WI38 (cell line): ENCODE results near the gene DENND1C.

Source experiments
- H3K4me3 ChIP-seq: 2 replicates; pipeline ENCODE4 v1.5.1; 2011; ENCODE audit warnings: low read depth, mild to moderate bottlenecking, control low read depth, low read length
- TF ChIP-seq, protein P1 (sequence below): IDR thresholded peaks from 2 replicates; pipeline ENCODE4 v1.5.1; 2012; ENCODE audit warnings: low read depth, mild to moderate bottlenecking, control low read depth, low read length

The DENND1C gene

DNA sequence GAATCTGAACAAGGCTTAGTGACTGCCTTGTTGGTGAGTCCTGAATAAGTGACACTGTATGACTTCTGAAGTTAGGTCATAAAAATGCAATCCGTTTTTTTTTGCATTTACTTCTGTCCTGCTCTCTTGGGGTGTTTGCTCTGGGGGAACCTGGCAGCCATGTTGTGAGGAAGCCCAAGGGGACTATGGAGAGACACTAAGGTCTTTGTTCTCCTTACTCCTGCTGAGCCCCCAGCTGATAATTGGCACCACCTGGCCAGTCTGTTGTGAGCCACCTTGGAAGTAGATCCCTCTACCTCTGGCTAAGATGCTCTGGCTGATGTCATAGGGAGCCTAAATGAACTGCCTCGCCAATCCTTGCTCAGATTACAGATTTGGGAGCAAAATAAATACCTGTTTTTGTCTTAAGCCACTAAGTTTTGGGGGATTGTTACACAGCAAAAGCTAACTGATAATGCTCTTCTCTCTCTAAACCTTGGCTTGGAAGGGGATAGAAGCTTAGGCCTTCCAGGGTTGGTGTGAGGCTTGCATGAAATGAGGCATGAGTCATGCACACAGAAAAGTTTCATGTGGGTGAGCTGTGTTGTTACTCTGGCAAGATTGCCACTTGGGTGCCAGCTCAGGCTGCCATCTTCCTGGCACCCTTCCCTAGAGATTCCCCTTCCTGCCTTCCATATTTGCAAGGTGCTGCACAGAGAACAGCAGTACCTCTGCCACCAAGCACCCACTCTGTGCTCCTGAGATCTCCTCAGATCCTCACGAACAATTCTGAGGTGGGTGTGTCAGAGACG is 10.4 kb upstream of the DENND1C start:
- TF ChIP-seq, protein P1, sequence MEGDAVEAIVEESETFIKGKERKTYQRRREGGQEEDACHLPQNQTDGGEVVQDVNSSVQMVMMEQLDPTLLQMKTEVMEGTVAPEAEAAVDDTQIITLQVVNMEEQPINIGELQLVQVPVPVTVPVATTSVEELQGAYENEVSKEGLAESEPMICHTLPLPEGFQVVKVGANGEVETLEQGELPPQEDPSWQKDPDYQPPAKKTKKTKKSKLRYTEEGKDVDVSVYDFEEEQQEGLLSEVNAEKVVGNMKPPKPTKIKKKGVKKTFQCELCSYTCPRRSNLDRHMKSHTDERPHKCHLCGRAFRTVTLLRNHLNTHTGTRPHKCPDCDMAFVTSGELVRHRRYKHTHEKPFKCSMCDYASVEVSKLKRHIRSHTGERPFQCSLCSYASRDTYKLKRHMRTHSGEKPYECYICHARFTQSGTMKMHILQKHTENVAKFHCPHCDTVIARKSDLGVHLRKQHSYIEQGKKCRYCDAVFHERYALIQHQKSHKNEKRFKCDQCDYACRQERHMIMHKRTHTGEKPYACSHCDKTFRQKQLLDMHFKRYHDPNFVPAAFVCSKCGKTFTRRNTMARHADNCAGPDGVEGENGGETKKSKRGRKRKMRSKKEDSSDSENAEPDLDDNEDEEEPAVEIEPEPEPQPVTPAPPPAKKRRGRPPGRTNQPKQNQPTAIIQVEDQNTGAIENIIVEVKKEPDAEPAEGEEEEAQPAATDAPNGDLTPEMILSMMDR = no peak
- no peak overlapping the region for H3K4me3 ChIP-seq

DNA sequence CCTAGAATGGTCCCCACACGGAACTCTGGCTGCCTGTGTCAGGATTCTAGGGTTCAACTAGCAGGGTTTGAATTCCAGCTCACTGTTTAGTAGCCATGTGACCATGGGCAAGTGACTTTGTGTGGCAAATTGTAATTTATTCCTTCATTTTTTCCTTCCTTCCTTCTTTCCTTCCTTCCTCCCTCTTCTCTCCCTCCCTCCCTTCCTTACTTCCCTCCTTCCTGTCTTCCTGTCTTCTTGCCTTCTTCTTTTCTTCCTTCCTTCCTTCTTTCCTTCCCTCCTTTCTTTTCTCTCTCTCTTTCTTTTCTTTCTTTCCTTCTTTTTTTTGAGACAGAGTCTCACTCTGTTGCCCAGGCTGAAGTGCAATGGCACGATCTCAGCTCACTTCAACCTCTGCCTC is 8.5 kb upstream of the DENND1C start:
- no peak overlapping the region for H3K4me3 ChIP-seq
- TF ChIP-seq, protein P1 = no peak

DNA sequence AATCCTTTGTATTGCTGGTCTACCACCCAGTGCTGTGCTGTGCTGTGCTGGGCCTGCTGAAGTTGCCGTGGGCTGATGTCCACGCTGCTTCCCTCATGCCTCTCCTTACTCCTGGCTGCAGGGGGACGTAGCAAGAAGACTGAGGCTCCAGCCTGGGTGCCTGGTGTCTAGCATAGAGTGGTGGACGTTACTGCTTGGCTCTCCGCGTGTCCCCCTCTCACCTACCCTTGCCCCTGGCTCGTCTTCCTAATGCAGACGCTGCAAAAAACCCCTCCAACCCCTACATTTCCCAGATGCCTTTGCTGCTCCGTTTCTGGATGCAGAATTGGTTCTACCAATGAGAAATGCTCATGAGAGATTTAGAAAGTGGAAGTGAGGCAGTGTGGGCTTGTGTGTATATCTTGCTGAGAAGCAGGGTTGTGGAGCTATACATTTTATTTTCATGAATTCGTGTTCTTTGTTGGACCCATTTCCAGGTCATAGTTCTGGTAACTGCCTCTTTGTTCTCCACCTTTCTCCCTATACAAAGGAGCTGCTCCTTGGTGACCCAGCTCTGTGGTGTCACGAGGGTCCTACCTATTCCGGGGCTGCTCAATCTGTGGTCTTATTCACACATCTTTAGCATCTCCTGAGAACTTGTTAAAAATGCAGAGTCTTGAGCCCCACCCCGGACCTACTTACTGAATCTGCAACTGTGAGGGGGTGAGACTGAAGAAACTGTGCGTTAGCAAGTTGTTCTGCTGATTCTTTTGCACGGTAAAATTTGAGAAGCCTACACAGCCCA is 7.9 kb upstream of the DENND1C start:
- TF ChIP-seq, protein P1 = no peak
- H3K4me3 ChIP-seq = no peak overlapping the region

DNA sequence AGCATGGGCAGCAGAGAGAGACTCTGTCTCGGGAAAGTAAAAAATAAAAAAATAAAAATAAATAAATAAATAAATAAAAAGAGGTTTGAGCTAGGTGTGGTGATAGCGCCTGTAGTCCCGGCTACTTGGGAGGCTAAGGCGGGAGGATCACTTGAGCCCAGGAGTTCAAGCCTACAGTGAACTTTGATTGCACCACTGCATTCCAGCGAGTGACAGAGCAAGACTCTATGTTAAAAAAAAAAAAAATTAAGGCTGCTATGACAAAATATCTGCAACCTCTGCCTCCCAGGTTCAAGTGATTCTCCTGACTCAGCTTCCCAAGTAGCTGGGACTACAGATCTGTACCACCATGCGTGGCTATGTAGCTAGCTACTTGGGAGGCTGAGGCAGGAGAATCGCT is 3.2 kb upstream of the DENND1C start:
- no peak overlapping the region for H3K4me3 ChIP-seq

DNA sequence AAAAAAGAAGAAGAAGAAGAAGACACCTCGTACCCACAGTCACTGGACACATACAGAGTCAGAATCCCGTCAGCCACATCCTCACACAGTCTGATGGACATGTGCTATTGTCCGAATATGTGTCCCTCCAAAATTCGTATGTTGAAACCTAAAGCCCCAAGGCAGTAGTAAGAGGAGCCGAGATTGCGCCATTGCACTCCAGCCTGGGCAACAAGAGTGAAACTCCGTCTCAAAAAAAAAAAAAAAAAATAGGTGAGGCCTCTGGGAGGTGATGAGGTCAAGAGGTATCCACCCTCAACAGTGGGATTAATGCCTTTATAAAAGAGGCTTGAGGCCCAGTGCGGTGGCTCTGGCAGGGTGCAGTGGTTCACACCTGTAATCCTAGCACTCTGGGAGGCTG is 2.6 kb upstream of the DENND1C start:
- TF ChIP-seq, protein P1 = no peak

More for the DNA sequence above, 3.2 kb upstream of the DENND1C start:
- TF ChIP-seq, protein P1 = no peak

DNA sequence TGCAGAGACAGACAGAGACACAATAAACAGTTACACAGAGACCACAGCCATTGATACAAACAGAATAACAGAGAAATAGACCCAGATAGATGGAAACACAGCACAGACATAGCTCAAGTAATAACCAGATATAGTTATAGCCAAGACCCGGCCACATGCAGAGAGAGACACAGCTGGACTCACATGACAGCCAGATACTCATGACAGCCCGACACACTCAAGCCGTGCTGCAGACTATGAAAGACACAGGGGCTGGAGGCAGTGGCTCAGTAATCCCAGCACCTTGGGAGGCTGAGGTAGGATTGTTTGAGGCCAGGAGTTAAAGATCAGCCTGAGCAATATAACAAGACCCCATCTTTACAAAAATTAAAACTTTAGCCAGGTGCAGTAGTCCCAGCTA is 1.6 kb upstream of the DENND1C start:
- TF ChIP-seq, protein P1 = no peak
- no peak overlapping the region for H3K4me3 ChIP-seq

More for the DNA sequence above, 2.6 kb upstream of the DENND1C start:
- H3K4me3 ChIP-seq = no peak overlapping the region

DNA sequence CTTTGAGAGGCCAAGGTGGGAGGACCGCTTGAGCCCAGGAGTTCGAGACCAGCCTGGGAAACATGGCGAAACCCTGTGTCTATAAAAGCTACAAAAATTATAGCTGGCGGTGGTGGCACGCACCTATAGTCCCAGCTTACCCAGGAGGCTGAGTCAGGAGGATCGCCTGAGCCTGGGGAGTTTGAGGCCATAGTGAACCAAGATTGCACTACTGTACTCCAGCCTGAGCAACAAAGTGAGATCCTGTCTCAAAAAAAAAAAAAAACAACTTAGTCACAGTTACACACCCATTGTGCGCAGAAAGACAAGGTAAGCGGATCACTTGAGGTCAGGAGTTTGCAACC is 728 bp upstream of the DENND1C start:
- no peak overlapping the region for H3K4me3 ChIP-seq
- TF ChIP-seq, protein P1 = no peak
